ENCODE results near the gene CTRL. TPM values are rescaled to one million over a fixed set of nuclear protein-coding genes. Genes with fewer than 3 reads are reported as not detected.

The CTRL gene
- polyA plus RNA-seq, 1 donor (not counting 4 experiments of a cell fraction or from before 2014, with no cell fraction given), result 0.10 TPM

DNA sequence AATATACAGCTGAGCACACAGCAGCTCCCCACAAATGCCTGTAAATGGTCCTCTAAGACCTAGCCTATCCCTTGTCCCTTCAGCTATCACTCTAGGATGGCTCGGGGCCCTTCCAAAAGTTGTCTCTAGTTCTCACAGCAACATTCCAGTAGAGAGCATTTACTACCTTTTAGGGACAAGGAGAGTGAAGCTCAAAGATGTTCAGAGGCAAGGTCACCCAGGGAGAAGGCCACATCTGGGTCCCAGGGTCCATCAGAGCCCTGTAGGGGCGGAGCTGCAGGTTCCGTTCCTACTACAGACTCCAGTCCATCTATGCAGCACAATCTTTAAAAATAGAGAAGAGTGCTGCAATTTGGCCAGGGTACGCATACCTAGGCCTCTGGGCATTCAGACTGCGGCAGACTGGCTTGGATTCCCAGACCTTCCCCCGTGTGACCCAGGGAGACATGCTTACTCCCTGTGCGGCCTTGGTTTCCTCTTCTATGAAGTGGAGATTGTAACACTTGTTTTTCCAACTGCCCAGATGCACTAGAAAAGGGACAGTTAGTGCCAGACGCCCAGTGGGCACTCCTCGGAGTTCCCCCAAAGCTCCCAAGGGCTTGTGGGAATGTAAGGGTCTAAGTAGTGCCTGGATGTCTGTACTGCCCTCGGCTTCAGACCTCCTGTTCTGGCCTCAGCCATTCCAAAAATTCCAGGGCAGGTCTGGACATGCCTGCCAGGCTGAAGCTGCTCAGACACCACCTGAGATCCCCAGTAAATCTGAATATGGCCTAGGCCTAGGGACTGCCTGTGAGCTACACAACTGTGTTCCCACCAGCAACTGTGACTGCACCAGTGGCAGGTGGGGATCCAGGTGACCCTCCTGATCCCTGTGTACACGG, 34.2 kb upstream of the CTRL start:
- Histone ChIP-seq H3K4me1 (ENCODE audit: control insufficient read depth, extremely low read depth, insufficient read depth, low read length) (peaks cover 70% of the 10 kb centered on the region), H3K27ac (ENCODE audit: control insufficient read depth, insufficient read depth, low read length) (peak overlapping the region; percentile 89), H3K9ac (ENCODE audit: control insufficient read depth, extremely low read depth, insufficient read depth, low read length) (peak overlapping the region; percentile 94), H3K79me2 (ENCODE audit: control insufficient read depth, insufficient read depth, low read length) (peaks cover 38% of the 10 kb centered on the region), H3K9me3 (ENCODE audit: control insufficient read depth, low read depth, low read length) (no peaks in the 10 kb centered on the region), H3K4me3 (ENCODE audit: control insufficient read depth in 2 of 3, extremely low read depth in 1 of 3, insufficient read depth in 2 of 3, low read depth in 1 of 3, low read length in 3 of 3) (peak overlapping the region; percentile 64 to 91 (median 73)), H3K9me1 (ENCODE audit: control insufficient read depth, extremely low read depth, insufficient read depth, low read length) (peaks cover 7% of the 10 kb centered on the region), H4K20me1 (ENCODE audit: control insufficient read depth, extremely low read depth, insufficient read depth, low read length) (peaks cover 7% of the 10 kb centered on the region), H3K4me2 (ENCODE audit: control insufficient read depth, extremely low read depth, insufficient read depth, low read depth, low read length) (peak overlapping the region; percentile 83), H3K36me3 (ENCODE audit: control insufficient read depth in 2 of 2, extremely low read depth in 1 of 2, insufficient read depth in 2 of 2, low read length in 2 of 2) (peaks cover 4 to 30% of the 10 kb centered on the region in 2 experiments), H3K27me3 (ENCODE audit: control insufficient read depth, extremely low read depth, insufficient read depth, low read length) (no peaks in the 10 kb centered on the region), H2AFZ (ENCODE audit: control insufficient read depth, low read length) (no peak overlapping the region)
- dilution Hi-C loops (cut with MboI; ENCODE audit: extremely low pct_ligation_motif_present, low sequenced_read_pairs), result no loop called here
- TF ChIP-seq EZH2 (IDR thresholded peaks at IDR 0.05; ENCODE audit: low read length), result no peak
- TF ChIP-seq, protein P1, sequence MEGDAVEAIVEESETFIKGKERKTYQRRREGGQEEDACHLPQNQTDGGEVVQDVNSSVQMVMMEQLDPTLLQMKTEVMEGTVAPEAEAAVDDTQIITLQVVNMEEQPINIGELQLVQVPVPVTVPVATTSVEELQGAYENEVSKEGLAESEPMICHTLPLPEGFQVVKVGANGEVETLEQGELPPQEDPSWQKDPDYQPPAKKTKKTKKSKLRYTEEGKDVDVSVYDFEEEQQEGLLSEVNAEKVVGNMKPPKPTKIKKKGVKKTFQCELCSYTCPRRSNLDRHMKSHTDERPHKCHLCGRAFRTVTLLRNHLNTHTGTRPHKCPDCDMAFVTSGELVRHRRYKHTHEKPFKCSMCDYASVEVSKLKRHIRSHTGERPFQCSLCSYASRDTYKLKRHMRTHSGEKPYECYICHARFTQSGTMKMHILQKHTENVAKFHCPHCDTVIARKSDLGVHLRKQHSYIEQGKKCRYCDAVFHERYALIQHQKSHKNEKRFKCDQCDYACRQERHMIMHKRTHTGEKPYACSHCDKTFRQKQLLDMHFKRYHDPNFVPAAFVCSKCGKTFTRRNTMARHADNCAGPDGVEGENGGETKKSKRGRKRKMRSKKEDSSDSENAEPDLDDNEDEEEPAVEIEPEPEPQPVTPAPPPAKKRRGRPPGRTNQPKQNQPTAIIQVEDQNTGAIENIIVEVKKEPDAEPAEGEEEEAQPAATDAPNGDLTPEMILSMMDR (optimal IDR thresholded peaks at IDR 0.05 in 1 of 3, IDR thresholded peaks at IDR 0.05 in 1 of 3, conservative IDR thresholded peaks at IDR 0.05 in 1 of 3; ENCODE audit: extremely low read depth in 1 of 3, insufficient read depth in 2 of 3, low read length in 3 of 3), result no peak
- DNase-seq (ENCODE audit: low read depth, low spot score) (peak; percentile 64), FAIRE-seq (peak; percentile 71)

DNA sequence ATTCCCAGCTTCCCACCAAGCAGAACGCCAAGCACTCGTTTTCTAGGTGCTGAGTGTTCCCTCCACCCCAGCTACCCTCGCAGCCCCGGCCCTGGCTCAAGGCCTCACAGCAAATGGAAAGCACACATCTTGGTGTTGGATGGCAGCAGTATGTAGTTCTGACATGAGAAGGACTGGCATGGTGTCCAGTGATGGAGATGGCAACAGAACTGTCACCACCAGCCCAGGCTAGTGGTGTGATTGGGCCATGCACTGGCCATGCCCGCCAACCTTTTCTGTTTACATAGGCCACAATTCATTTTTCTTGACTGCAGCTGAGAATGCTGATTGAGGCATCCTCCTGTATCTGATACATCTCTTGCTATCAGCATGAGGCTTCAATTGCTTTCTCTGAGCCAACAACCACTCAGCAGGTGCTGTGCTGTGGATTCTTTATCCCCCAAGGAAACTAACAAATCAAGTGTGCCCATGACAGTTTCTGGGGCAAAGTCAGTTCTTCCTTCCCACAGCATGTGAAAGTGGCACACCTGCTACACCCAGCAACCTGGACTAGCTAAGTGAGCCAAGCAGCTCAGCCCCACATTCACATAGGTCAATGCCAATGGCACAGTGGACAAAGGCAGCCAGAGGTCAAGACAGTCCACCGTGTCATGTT, 32.9 kb upstream of the CTRL start:
- H3K79me2 ChIP-seq (ENCODE audit: control insufficient read depth, insufficient read depth, low read length), result peaks cover 46% of the 10 kb centered on the region
- peaks cover 17 to 42% of the 10 kb centered on the region in 2 experiments for H3K36me3 ChIP-seq (ENCODE audit: control insufficient read depth in 2 of 2, extremely low read depth in 1 of 2, insufficient read depth in 2 of 2, low read length in 2 of 2)
- H3K4me2 ChIP-seq (ENCODE audit: control insufficient read depth, extremely low read depth, insufficient read depth, low read depth, low read length), result peak overlapping the region; percentile 4
- FAIRE-seq (peak; percentile 5), DNase-seq (ENCODE audit: low read depth, low spot score) (no peak)
- no peak overlapping the region for H3K4me3 ChIP-seq (ENCODE audit: control insufficient read depth in 2 of 3, extremely low read depth in 1 of 3, insufficient read depth in 2 of 3, low read depth in 1 of 3, low read length in 3 of 3)
- H3K9me3 ChIP-seq (ENCODE audit: control insufficient read depth, low read depth, low read length), result no peaks in the 10 kb centered on the region
- H2AFZ ChIP-seq (ENCODE audit: control insufficient read depth, low read length), result no peak overlapping the region
- H3K4me1 ChIP-seq (ENCODE audit: control insufficient read depth, extremely low read depth, insufficient read depth, low read length), result peaks cover 83% of the 10 kb centered on the region
- TF ChIP-seq, protein P1 (optimal IDR thresholded peaks at IDR 0.05 in 1 of 3, IDR thresholded peaks at IDR 0.05 in 1 of 3, conservative IDR thresholded peaks at IDR 0.05 in 1 of 3; ENCODE audit: extremely low read depth in 1 of 3, insufficient read depth in 2 of 3, low read length in 3 of 3), result no peak
- no peak for TF ChIP-seq EZH2 (IDR thresholded peaks at IDR 0.05; ENCODE audit: low read length)
- H3K9ac ChIP-seq (ENCODE audit: control insufficient read depth, extremely low read depth, insufficient read depth, low read length), result no peak overlapping the region
- peaks cover 9% of the 10 kb centered on the region for H4K20me1 ChIP-seq (ENCODE audit: control insufficient read depth, extremely low read depth, insufficient read depth, low read length)
- peaks cover 8% of the 10 kb centered on the region for H3K9me1 ChIP-seq (ENCODE audit: control insufficient read depth, extremely low read depth, insufficient read depth, low read length)
- H3K27ac ChIP-seq (ENCODE audit: control insufficient read depth, insufficient read depth, low read length), result no peak overlapping the region
- no peaks in the 10 kb centered on the region for H3K27me3 ChIP-seq (ENCODE audit: control insufficient read depth, extremely low read depth, insufficient read depth, low read length)
- dilution Hi-C loops (cut with MboI; ENCODE audit: extremely low pct_ligation_motif_present, low sequenced_read_pairs), result no loop called here
